ENCODE measurements around the gene SULT2B1. TPM values are rescaled to one million over a fixed set of nuclear protein-coding genes. Genes with fewer than 3 reads are reported as not detected.
A peak's percentile ranks its signal among the peaks of the same experiment; 100 is the strongest.

SULT2B1 gene
- polyA plus RNA-seq, 2 of the 4 experiments (the other 2 are of a cell fraction), result 22.2 to 34.3 TPM

DNA sequence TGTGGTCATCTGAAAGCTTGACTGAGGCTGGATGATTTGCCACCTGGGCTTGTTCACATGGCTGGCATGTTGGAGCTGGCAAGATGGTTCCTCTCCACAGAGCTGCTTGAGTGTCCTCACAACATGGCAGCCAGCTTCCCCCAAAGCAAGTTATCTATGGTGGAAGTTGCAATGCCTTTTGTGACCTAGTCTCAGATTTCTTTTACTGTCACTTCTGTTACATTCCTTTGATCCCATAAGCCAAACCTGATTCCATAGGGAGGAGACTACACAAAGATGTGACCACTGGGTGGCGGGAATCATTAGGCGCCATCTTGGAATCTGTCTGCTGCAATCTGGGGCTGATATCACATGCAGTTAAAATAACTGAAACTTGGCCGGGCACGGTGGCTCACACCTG lies 22.8 kb upstream of the SULT2B1 start:
- Histone ChIP-seq H3K4me3 (no peak overlapping the region), H3K4me1 (no peaks in the 10 kb centered on the region), H3K27ac (no peak overlapping the region), H3K4me2 (no peak overlapping the region), H3K9me3 (peaks cover 47% of the 10 kb centered on the region)
- ATAC-seq (no peak), FAIRE-seq (no peak), DNase-seq (ENCODE audit: low read depth in 1 of 2, low spot score in 1 of 2) (peak in 1 of 2 experiments; percentile 51)
- ChIA-PET CTCF (interaction anchor here (0.8 to 4.5 kb wide), 11 partner anchors 9 to 60 kb away, joined by 3 to 30 read pairs (median 6); no protein-coding TSS in a partner anchor), POLR2A (no interaction called here)
- WGBS (ENCODE audit: missing lambda C conversion rate), result 90% methylated on average over 4 of the region's 4 CpGs
- TF ChIP-seq TP53 (CRISPR knock-in tag; IDR thresholded peaks at IDR 0.05) (no peak), NPAS2 (CRISPR knock-in tag; IDR thresholded peaks at IDR 0.05; ENCODE audit: borderline replicate concordance) (no peak), RNF2 (IDR thresholded peaks at IDR 0.05; ENCODE audit: borderline replicate concordance, low read depth) (no peak), EP300 (IDR thresholded peaks at IDR 0.05) (no peak), HEYL (CRISPR knock-in tag; IDR thresholded peaks at IDR 0.05) (no peak), TFCP2L1 (CRISPR knock-in tag; IDR thresholded peaks at IDR 0.05) (no peak), NR3C1 (IDR thresholded peaks at IDR 0.05) (no peak), SREBF2 (IDR thresholded peaks at IDR 0.05) (no peak), HDAC2 (IDR thresholded peaks at IDR 0.05) (no peak)
- TF ChIP-seq, protein P1, sequence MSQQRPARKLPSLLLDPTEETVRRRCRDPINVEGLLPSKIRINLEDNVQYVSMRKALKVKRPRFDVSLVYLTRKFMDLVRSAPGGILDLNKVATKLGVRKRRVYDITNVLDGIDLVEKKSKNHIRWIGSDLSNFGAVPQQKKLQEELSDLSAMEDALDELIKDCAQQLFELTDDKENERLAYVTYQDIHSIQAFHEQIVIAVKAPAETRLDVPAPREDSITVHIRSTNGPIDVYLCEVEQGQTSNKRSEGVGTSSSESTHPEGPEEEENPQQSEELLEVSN (IDR thresholded peaks at IDR 0.05; ENCODE audit: borderline replicate concordance, low read depth), result no peak

DNA sequence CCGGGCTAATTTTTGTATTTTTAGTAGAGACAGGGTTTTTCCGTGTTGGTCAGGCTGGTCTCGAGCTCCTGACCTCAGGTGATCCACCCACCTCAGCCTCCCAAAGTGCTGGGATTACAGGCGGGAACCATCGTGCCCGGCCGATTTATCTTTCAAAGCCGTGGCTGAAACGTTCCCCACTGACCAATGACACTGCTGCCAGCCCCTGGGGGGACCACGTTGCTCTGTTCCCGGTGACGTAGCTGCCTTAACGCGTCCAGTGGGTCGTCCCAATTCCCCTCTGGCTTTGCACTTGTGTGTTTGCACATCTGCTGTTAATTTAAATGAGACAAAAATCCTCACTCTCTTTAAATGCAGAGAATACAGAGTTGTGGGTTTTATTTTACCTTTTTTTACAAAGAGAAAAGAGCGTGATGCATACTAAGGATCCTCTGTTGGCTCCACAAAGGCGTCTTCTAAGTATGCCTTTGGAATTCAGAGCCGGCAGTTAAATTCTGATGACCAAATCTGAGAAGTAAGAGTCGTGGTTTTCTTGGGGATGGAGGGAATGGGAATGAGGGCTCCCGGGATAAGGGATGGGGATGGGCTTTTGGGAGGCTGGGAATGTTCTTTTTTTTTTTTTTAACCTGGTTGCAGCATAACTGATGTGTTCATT lies 21.8 kb upstream of the SULT2B1 start:
- FAIRE-seq (no peak), DNase-seq (ENCODE audit: low read depth in 1 of 2, low spot score in 1 of 2) (no peak), ATAC-seq (0 out of 6 replicates have a peak, but pooled peaks of 1 of the 2 experiments have one; percentile 13)
- TF ChIP-seq CBX2 (IDR thresholded peaks at IDR 0.05; ENCODE audit: borderline replicate concordance, low read depth), result no peak
- no peak for TF ChIP-seq KDM5A (IDR thresholded peaks at IDR 0.05)
- TF ChIP-seq RAD21 (conservative IDR thresholded peaks at IDR 0.05 in 1 of 2, IDR thresholded peaks at IDR 0.05 in 1 of 2), result no peak
- TF ChIP-seq JUNB (IDR thresholded peaks at IDR 0.05), result no peak
- TF ChIP-seq CEBPB (IDR thresholded peaks at IDR 0.05), result no peak
- TF ChIP-seq FOSL2 (IDR thresholded peaks at IDR 0.05), result no peak
- TF ChIP-seq FOSL2 (CRISPR knock-in tag; IDR thresholded peaks at IDR 0.05), result no peak
- no peak for TF ChIP-seq ZSCAN20 (CRISPR knock-in tag; IDR thresholded peaks at IDR 0.05)
- no peak for TF ChIP-seq SMC3 (IDR thresholded peaks at IDR 0.05)
- no peak for TF ChIP-seq SREBF2 (IDR thresholded peaks at IDR 0.05)
- CTCF ChIA-PET, result interaction anchor here (0.6 to 3.3 kb wide), 9 partner anchors 10 to 111 kb away, joined by 3 to 17 read pairs (median 4); no protein-coding TSS in a partner anchor
- Histone ChIP-seq H3K4me1 (no peaks in the 10 kb centered on the region), H3K4me2 (no peak overlapping the region), H3K9me3 (peaks cover 37% of the 10 kb centered on the region), H3K27ac (no peak overlapping the region), H3K4me3 (no peak overlapping the region)
- 76% methylated on average over 20 of the region's 20 CpGs for WGBS (ENCODE audit: missing lambda C conversion rate)
- POLR2A ChIA-PET, result no interaction called here

DNA sequence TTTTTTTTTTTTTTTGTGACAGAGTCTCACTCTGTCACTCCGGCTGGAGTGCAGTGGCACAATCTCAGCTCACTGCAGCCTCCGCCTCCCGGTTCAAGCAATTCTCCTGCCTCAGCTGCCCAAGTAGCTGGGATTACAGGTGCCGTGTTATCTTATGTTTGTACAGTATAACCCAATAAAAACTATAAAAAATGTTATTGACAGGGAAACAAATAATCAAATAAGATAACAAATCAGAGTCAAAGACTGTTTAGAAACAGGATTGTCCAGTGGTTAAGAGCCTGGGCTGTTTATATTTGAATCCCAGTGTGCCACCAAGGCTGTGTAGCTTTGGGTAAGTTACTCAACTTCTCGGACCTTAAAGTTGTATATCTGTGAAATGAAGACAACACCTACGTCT lies 21.2 kb upstream of the SULT2B1 start:
- POLR2A ChIA-PET, result no interaction called here
- Histone ChIP-seq H3K4me3 (no peak overlapping the region), H3K9me3 (peaks cover 36% of the 10 kb centered on the region), H3K4me1 (no peaks in the 10 kb centered on the region), H3K4me2 (no peak overlapping the region), H3K27ac (no peak overlapping the region)
- CTCF ChIA-PET, result interaction anchor here (0.6 to 2.2 kb wide), 6 partner anchors 11 to 1870 kb away, joined by 3 to 5 read pairs (median 4); no protein-coding TSS in a partner anchor
- FAIRE-seq (no peak), DNase-seq (ENCODE audit: low read depth in 1 of 2, low spot score in 1 of 2) (no peak), ATAC-seq (no peak)
- WGBS (ENCODE audit: missing lambda C conversion rate), result 82% methylated on average over 6 of the region's 6 CpGs
- TF ChIP-seq CBX8 (IDR thresholded peaks at IDR 0.05) (no peak), CHD2 (IDR thresholded peaks at IDR 0.05; ENCODE audit: low read length, partially characterized antibody) (no peak), ZFP36 (IDR thresholded peaks at IDR 0.05; ENCODE audit: borderline replicate concordance, partially characterized antibody) (no peak), CEBPB (IDR thresholded peaks at IDR 0.05) (no peak), RCOR1 (IDR thresholded peaks at IDR 0.05; ENCODE audit: low read depth, low read length) (no peak), FOSL2 (IDR thresholded peaks at IDR 0.05) (no peak), FOSL2 (CRISPR knock-in tag; IDR thresholded peaks at IDR 0.05) (no peak), JUN (IDR thresholded peaks at IDR 0.05) (no peak), BHLHE40 (IDR thresholded peaks at IDR 0.05; ENCODE audit: low read depth, low read length) (no peak), NFE2L2 (conservative IDR thresholded peaks at IDR 0.05; ENCODE audit: low read length) (no peak), EHF (CRISPR knock-in tag; IDR thresholded peaks at IDR 0.05) (no peak)
- TF ChIP-seq, protein P2, sequence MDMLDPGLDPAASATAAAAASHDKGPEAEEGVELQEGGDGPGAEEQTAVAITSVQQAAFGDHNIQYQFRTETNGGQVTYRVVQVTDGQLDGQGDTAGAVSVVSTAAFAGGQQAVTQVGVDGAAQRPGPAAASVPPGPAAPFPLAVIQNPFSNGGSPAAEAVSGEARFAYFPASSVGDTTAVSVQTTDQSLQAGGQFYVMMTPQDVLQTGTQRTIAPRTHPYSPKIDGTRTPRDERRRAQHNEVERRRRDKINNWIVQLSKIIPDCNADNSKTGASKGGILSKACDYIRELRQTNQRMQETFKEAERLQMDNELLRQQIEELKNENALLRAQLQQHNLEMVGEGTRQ (IDR thresholded peaks at IDR 0.05), result no peak

Data from A549 (cell line).